ENCODE measurements around the gene C7orf33. TPM values are rescaled to one million over a fixed set of nuclear protein-coding genes. Genes with fewer than 3 reads are reported as not detected.
"Not testable (repeated sequence)": the region's sequence is repeated elsewhere in the genome, so short reads cannot be mapped to it uniquely, and the experiment has no call there.

Gene C7orf33
- polyA plus RNA-seq, 1 donor: 1.5 TPM

DNA sequence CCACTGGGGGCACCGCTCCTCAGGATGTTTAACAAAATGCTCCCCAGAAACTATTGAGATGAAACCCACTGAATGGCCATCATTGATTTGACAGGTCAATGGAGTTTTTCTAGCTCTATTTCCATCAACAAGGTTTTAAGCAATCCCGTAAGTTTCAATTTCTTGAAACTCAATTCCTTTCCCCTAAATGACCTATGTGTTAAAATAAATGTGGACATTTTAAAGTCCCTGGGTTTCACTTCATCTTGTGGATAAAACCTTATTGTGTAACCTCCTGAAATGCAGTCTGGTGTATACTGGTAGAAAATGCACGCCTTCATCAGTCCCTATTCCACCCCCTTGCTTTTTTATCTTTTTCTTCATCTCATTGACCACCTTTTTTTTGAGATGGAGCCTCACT, 8.9 kb upstream of the C7orf33 start:
- no peak for DNase-seq

DNA sequence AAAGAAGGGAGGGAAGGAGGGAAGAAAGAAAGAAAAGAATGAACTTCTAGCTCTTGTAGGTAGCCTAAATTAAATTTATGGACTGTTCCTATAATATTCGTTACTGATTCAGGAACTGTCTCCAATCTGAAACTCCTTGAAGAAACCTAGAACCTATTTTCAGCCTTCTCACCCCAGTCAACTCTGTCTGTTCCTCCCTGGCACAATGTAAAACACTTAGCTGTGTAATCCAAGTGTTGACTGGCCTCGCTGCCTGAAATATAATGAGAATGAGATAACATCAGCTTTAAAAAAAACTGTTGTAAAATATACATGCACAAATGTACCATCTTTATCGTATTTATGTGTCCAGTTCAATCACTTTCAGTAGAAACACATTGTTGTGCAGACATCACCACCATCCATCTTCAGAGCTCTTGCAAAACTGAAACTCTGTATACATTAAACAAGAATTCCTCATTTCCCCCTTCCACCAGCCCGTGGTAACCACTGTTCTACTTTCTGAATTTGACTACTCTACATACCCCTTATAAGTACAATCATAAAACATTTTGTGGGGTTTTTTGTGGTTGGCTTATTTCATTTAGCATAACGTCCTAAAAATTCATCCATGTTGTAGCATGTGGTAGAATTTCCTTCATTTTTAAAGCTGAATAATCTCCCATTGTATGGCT, 6.3 kb upstream of the C7orf33 start:
- DNase-seq: no peak

DNA sequence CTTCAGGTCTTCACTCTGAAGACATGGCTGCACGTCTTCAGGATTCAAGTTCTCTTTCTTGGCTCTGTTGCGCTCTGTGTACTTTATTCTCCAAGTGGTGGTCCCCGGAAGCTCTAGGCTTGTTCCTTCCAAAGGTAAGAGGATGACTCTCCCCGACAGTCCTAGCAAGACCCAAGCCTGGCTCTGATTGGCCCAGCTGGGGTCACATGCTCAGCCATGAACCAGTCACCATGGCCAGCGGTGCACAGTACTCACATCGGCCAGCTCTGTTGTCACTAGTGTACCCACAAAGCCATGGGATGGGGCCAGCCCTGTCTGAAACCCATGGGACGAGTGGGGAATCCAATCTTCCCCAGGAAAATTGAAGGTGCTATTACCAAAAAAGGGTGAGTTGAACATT, 5.2 kb upstream of the C7orf33 start:
- DNase-seq: no peak

DNA sequence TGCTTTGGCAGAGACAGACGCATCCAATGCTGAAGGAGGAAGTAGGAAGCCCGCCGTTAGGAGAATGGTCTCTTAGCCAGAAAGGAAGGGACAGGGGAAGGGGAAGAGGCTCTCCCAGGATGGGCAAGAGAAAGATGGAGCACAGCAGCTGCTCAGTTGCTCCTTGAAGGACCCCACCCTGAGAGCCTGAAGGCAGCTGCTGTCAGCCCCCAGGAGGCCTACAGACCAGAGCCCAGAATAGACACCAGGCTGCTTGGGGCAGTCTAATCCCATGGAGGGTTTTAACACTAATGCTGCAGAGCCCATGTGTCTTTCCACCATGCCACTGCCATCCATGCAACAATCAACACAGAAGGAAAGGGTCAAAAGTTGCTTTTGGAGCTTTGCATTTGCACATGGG, 3.5 kb upstream of the C7orf33 start:
- no peak for DNase-seq

DNA sequence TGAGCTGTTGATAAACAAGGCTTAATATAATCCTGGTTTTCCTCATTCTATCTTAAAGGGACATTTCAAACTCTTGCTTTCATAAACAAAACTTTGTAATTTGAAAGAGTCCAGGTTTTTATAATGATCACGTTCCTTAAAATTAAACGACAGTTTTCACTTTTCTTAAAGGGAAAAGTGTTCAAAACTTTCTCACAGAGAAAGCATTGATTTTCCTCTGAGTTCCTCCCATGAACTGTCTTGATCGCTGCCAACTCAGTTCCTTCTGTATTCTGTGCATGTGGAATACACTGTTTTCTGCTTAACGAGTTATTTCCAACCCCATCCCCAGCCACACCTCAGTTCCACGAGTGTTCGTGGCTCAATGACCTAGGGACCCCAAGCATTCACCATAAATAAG, 2.4 kb upstream of the C7orf33 start:
- DNase-seq: no peak

DNA sequence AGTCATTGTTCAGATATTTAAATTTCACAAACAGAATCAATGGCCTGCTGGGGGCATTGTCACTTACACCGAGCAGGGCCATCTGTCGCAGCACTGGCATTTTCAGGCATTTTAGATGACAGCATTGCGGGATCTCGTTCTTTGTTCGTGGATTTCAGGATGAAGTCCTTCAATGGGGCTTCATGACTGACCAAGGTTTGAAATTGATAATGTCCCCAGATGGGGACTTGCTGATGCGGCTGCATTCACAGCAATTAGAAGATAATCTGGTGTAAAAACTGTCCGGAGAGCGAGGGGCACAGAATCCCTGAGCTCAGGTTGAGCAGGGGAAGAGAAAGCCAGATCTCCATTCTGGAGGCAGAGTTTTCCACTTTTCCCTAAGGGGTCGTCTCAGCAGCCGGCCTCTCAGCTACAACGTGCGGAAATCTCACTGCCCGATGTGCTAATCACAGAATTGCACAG, 1.9 kb upstream of the C7orf33 start:
- no peak for DNase-seq

DNA sequence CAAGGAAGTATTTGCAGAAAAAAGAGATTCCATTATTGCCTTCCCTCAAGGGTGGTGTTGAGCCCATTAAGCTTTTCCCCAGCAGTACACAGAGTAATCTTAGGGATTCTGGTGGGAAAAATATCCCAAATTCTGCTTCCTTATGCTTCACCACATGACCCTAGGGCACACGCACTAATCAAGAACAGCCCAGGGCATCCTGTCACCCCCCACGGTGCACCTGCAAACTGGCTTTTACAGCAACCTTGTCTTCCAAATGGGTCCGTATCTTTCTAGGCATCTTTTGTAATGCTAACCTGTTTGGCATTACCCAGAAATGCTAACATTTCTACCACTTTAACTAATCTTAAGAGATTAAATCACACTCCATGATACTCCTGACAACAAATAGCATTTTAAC, 926 bp upstream of the C7orf33 start:
- no peak for DNase-seq

DNA sequence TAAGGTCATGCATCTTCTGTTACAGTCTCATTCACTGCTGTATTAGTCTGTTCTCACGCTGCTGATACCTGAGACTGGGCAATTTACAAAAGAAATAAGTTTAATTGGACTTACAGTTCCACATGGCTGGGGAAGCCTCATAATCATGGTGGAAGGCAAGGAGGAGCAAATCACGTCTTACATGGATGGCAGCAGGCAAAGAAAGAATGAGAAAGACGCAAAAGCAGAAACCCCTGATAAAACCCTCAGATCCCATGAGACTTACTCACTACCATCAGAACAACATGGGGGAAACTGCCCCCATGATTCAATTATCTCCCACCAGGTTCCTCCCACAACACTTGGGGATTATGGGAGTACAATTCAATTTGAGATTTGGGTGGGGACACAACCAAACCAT, 5.8 kb downstream of the C7orf33 start:
- not testable (repeated sequence) for DNase-seq

DNA sequence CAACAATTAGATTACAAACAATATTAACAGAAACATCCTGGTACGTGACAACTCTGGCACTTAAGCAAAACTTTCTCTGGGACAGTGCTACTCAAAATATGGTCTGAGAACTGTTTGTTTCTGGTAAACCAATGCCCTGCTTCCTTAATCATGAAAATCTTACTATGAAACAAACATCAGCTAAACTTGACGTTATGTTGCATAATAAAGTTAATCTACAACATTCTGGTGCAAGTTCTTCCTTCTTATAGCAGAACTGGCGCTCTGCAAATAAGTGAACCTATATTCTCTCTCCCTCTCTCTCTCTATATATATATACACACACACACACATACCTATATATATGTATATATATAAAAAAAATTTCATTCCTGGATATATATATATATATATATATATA, 7.8 kb downstream of the C7orf33 start:
- no peak for DNase-seq

DNA sequence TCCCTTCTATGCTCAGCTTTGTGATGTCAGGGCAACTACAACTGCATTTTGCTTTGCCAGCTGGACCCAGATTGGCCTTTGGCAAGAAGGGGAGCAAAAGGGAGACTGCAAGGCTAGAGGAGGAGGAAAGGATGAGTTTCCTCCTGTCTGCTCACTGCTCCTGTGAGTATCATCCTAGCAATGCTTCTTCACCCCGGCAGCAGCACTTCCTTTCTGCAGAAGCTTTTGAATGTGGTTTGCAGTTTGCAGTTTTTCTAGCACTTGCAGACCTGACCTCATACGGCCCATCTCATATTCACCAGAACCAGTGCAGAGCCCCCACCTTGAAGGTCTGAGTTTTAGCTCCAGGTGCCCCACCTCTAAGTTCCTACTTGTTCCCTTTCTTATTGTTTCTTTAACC, 14.8 kb downstream of the C7orf33 start:
- DNase-seq: no peak

DNA sequence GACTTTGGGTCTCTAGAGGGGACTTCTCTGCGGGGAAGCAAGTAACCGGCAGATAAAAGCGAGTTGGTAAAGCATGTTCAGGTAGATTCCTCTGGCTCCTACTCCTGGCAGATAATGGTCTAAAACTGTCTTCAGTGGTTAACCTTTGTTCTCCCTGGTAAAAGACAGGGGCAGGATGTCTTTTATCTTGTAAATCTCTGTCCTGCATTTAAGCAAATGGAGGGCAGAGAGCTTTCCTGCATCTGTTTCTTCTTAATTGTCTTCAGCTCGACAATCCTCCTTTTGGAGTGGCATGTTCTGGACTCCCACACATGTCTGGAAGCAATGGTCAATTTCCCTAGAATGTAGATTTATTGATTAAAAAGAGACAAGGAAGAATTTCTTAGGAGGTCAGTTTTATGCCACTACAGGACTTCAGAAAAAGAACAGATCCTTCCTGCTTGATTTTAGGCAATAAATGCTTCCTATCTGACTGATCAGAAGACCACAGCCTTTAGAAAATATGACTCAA, 16.6 kb downstream of the C7orf33 start:
- no peak for DNase-seq

DNA sequence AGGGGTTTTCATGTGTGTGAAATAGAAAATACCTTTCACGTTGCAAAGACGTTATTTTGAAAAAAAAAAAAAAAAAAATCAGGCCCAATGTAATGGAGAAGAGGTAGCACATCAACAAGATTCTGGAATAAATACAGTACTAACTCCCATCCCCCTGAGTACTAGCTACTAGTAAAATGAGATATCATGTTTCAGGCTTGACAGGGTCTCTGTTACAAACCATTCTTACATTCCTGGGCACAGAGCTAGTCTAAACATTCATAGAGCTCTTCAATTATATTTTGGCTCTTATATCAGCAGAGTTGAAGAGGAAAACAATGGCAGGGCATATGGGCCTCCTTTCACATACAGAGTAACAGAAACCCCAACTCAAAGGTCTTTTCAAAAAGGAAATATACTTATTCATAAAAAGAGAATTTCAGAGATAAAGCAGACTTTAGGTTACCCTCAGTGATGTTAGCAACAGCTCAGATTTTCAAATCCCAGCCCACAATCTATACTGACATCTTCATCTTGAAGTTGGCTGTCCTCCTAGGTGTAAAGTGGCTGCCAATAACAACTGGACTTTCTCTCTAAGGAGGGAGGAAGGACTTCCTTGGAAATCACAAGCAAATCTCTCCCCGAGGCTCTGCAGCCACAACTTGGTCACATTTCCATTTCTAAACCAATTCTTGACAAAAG, 18.6 kb downstream of the C7orf33 start:
- peak; percentile 15 for DNase-seq

DNA sequence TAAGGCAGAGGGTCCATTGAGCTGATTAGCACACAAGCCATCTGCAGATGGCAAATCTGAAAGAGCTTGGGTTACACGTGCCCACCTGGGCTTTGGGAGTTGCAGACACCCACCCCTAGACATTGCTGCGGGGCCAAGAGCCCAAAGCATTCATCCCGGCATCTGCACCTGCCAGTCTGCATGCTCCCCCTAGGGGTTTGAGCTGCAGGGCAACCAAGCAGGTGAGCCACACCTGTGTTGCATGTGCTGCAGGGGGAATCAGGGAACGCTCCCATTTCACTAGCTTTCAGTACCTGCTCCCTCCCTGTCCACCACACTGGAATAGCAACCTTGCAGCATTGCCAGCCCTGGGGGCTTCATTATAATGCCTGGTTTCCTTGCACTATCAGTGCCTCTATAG, 21.1 kb downstream of the C7orf33 start:
- DNase-seq: no peak

DNA sequence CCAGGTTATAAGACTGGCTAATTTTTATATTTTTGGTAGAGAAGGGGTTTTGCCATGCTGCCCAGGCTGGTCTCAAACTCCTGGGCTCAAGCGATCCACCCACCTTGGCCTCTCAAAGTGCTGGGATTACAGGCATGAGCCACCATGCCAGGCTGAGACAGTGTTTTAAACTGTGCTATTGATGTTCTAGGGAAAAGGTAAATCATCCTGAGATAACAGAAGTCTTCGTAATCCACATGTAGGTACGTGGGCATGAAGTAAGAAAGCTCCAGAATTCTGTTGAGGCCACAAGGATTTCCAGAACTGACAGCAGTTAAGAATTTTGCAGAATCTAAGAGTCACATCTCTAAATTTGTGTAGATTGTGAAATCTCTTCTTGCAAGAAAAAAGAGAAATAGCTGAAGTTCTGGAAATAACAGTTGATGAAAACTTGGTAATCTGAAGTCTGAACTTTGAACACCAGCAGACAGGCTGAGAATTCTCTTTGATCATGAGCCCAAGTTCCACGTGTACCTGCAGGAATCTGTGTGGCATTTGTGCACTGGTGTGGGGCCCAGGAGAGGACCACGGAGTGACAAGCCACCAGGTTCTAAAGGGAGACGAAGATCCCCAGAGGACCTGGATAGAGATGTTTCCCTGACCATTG, 24.6 kb downstream of the C7orf33 start:
- DNase-seq: no peak

DNA sequence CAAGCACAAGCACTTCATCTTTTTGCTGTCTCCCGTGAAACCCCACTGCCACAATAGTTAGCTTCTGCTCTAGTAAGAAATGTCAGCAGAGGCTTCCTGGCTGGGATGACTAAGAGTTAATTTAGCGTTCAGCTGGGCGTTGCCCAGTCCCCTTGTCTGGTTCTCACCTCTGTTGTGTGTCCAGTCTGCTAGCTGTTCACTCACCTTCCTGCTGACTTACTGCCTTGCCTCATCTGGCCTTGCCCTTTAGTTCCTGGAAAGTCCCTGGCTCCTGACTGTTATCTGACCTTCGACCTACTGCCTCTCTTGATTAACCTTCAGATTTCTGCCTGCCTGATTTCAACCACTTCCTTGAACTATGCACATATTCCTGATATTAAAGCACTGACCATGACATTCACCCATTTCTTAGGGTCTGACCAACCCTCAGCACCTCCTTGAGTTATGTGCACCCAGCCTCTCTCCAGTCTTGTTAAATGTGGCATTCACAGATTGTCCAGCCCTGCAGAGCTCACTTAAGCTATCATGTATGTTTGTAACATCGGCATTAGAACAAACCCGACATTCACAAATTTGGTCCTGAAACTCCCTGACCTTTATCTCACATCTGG, 30.3 kb downstream of the C7orf33 start:
- DNase-seq: no peak

DNA sequence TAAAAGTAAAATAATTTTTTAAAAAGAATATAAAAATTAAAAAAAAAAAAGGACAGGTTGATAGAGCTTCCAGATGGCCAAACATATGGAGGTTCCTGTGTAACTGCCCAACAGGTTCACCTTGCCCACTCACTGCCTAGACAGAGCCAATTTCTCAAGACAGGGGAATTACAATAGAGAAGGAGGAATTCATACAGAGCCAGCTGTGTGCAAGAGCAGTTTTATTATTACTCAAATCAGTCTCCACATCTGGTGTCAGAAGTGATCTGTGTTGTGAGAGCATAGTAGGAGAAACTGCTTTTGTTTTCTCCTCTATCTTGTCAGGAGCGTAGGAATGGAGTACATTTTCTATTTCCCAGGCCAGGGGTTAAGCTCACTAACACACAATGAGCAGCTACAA, 31.0 kb downstream of the C7orf33 start:
- DNase-seq: no peak

DNA sequence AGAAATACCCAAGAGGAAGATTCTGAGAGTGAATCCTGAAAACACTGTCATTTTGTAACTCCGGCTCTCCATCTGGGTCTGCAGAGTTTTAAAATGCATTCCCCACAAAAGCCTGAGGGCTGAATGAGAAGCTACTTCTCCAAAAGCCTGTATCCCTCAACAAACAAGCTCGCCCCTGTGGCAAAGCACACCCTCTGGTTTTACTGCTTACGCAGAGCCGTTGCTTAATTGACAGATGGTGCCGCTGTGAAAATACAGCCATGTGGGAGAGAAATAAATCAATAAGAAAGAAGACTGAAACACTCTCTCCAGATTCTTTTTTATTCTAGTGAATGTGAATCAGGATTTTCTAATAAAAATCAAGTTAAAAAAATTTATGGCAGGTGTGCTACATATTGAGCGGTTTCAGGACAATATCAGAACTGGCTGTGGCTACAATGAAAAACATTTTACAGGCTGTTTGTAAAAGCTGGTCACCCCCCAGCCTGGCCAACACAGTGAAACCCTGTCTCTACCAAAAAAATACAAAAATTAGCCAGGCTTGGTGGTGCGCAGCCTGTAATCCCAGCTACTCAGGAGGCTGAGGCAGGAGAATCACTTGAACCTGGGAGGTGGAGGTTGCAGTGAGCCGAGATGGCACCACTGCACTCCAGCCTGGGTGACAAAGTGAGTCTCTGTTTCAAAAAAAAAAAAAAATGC, 32.5 kb downstream of the C7orf33 start:
- DNase-seq: no peak

DNA sequence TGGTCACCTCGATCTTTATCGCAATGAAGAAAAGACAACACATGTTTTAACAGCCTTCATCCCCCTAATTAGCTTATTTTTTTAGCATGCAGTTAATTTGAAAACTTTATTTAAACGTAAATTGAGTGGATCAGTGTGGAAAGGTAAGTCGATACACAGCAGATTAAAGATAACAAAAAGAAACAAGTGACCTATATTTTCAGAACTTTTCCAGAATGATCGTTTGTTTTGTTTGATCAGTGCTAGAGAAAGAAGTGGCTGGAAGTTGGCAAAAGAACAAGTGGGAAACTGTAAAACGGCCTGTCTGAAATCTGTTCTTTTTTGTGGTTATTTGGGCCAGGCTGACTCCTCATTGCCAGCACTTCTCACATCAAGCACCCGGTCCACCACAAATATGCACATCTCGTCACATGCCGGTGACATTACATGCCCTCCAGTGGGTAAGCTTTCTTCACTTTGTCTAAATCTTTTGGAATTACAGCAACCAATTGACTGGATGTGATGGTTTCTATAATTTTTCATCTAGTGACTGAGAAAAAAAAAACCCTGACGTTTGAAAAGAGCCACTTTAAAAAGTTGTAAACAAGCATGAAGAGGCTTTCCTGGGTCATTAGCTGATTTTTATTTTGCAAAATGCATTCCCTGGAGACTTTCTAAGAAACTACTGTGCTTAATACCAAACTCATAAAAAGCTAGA, 33.2 kb downstream of the C7orf33 start:
- no peak for DNase-seq

DNA sequence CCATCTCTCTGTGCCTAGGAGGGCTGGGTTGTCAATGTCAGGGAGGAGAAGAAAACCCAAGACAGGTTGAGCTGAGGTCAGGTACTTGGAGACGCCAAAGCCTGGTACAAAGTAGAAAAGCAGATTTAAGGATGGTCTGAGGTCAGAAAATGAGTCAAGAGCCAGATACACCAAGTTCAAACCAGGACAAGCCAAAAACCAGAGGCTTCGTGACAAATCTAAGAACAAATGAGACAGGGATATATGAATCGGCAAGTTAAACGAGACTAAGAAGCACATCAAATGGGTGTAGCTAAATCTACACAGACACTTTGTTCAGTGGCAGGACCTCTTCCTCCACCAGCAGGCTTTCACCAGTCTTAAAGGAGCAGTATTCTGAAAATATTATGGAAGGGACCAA, 34.2 kb downstream of the C7orf33 start:
- no peak for DNase-seq

DNA sequence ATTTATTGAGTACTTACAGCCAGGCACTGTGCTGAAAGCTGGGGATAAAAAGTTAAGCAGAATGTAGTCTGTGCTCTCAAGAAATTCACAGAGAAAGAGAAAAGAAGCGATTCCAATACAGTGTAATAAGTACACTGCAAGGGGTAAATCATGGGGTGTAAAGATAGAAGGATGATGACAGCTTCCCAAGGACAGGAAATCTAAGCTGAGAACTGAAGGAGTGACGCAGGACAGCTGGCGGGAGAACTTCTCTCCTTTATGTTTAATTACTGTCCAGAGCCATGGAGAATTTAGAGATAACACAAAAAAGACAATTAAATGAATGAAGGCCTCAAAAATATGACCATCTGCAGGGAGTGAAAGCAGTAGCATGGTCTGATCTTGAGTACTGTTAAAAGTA, 34.8 kb downstream of the C7orf33 start:
- DNase-seq: no peak

DNA sequence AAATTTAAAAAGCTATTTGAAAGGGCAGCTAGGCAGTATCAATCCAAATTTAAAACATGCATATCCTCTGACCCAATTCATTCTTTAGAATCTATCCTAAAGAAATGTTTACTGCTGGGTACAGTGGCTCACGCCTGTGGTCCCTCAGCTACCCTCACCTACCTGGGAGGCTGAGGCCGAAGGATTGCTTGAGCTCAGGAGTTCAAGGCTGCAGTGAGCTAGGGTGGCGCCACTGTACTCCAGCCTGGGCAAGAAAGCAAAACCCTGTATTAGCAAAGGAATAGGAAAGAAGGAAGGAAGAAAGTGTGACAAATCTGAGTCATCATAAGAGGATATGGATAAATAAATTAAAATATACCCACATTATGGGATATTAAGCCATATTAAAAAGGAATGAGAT, 36.3 kb downstream of the C7orf33 start:
- DNase-seq: no peak

DNA sequence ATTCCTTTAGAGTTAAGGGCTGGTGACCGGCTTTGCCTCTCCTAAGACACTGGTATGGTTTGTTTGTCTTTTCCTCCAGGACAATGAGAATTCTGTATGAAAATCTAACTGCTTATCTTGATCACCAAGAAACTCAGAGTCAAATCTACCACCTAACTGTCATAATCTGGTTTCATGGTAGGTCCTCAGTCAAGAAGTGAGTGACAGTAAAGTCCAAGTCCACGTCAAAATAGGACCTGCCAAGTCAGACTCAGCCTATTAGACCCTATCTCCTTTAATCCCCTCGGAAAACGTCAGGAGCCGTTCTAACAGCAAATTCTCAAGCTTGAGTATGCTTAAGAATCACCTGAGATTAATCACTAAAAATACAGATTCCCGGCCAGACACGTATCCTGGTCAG, 37.4 kb downstream of the C7orf33 start:
- no peak for DNase-seq

Measured in hindlimb muscle (tissue), 1 donor.